ENCODE measurements around the gene ARV1.

The ARV1 gene

DNA sequence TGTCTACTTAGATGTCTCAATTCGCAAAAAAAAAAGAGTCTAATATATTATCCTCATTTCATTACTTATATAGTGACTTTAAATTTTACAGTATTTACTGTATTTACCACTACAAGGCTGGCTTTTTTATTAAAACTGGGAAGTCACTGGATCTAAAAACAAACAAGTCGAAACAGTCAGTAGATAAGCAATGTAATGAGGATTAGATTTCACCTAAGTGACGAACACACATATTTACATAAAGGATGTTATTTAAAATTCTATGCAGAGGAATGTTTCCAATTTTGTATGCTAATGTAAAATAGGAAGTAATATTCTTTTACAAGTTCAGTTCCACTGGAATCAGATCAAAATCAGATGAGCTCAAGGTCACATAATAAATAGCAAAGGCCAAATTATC lies 28.5 kb upstream of the ARV1 start:
- Histone ChIP-seq H3K4me1 (ENCODE audit: insufficient read depth, low read length) (no peaks in the 10 kb centered on the region), H3K27me3 (ENCODE audit: insufficient read depth, low read length) (no peaks in the 10 kb centered on the region), H3K36me3 (ENCODE audit: insufficient read depth, low read length) (peaks cover 5% of the 10 kb centered on the region; the same call in 1 of the 2 replicates), H3K9ac (ENCODE audit: low read depth, low read length) (no peak overlapping the region), H3K4me3 (ENCODE audit: low read length) (no peak overlapping the region), H3K27ac (ENCODE audit: low read depth, low read length) (no peak overlapping the region), H3K9me3 (ENCODE audit: insufficient read depth, low read depth, low read length) (no peaks in the 10 kb centered on the region)
- WGBS = 100% methylated on average over 1 of the region's 3 CpGs

DNA sequence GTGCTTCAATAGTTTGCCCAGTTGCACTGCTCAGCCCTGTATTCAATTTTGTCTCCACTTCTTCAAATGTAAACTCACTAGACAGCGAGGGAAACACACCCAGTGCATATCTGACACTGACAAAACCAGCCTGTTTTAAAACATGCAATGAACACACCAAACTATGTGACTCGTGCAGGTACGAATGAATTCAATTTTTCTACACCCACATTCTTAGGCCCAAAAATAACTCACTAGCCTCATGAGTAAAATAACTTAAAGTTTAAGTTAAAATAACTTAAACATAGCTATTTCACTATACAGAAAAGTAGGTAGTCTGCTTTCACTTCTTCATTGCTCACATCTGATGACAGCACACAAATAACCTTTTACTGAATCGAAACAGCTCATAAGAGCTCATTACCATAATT lies 21.3 kb upstream of the ARV1 start:
- no peak overlapping the region for H3K27ac ChIP-seq (ENCODE audit: low read depth, low read length)
- no peak overlapping the region for H3K9ac ChIP-seq (ENCODE audit: low read depth, low read length)
- H3K27me3 ChIP-seq (ENCODE audit: insufficient read depth, low read length) = no peaks in the 10 kb centered on the region
- no peaks in the 10 kb centered on the region for H3K9me3 ChIP-seq (ENCODE audit: insufficient read depth, low read depth, low read length)
- H3K36me3 ChIP-seq (ENCODE audit: insufficient read depth, low read length) = peaks cover 12% of the 10 kb centered on the region; the same call in 1 of the 2 replicates
- 99% methylated on average over 3 of the region's 4 CpGs for WGBS
- H3K4me1 ChIP-seq (ENCODE audit: insufficient read depth, low read length) = no peaks in the 10 kb centered on the region
- no peak overlapping the region for H3K4me3 ChIP-seq (ENCODE audit: low read length)

- Histone ChIP-seq H3K27ac (ENCODE audit: low read depth, low read length) (no peak overlapping the region), H3K36me3 (ENCODE audit: insufficient read depth, low read length) (peaks cover 9% of the 10 kb centered on the region; the same call in 1 of the 2 replicates), H3K27me3 (ENCODE audit: insufficient read depth, low read length) (no peaks in the 10 kb centered on the region), H3K9me3 (ENCODE audit: insufficient read depth, low read depth, low read length) (no peaks in the 10 kb centered on the region), H3K4me3 (ENCODE audit: low read length) (no peak overlapping the region), H3K4me1 (ENCODE audit: insufficient read depth, low read length) (no peaks in the 10 kb centered on the region), H3K9ac (ENCODE audit: low read depth, low read length) (no peak overlapping the region)
- WGBS = 92% methylated on average over 4 of the region's 4 CpGs
Measured at GRCh38 chr1:230958370-230958769, 20.5 kb upstream of the ARV1 start.

DNA sequence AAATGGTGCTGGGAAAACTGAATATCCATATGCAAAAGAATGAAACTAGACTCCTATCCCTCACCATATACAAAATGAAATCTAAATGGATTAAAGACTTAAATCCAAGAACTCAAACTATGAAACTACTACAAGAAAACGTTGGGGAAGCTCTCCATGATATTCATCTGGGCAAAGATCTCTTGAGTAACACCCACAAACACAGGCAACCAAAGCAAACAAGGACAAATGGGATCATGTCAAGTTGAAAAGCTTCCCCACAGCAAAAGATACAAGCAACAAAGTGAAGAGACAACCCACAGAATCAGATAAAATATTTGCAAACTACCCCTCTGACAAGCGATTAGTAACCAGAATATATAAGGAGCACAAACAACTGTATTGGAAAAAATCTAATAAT lies 14.0 kb upstream of the ARV1 start:
- no peaks in the 10 kb centered on the region for H3K9me3 ChIP-seq (ENCODE audit: insufficient read depth, low read depth, low read length)
- no peak overlapping the region for H3K9ac ChIP-seq (ENCODE audit: low read depth, low read length)
- H3K4me3 ChIP-seq (ENCODE audit: low read length) = no peak overlapping the region
- H3K36me3 ChIP-seq (ENCODE audit: insufficient read depth, low read length) = no peaks in the 10 kb centered on the region
- H3K27ac ChIP-seq (ENCODE audit: low read depth, low read length) = no peak overlapping the region
- no peaks in the 10 kb centered on the region for H3K4me1 ChIP-seq (ENCODE audit: insufficient read depth, low read length)
- peaks cover 4% of the 10 kb centered on the region for H3K27me3 ChIP-seq (ENCODE audit: insufficient read depth, low read length)
- WGBS = 0% methylated on average over 1 of the region's 2 CpGs

- WGBS = 90% methylated on average over 5 of the region's 5 CpGs
- no peaks in the 10 kb centered on the region for H3K4me1 ChIP-seq (ENCODE audit: insufficient read depth, low read length)
- no peaks in the 10 kb centered on the region for H3K9me3 ChIP-seq (ENCODE audit: insufficient read depth, low read depth, low read length)
- H3K36me3 ChIP-seq (ENCODE audit: insufficient read depth, low read length) = no peaks in the 10 kb centered on the region
- H3K4me3 ChIP-seq (ENCODE audit: low read length) = no peak overlapping the region
- no peak overlapping the region for H3K27ac ChIP-seq (ENCODE audit: low read depth, low read length)
- peaks cover 4% of the 10 kb centered on the region for H3K27me3 ChIP-seq (ENCODE audit: insufficient read depth, low read length)
- no peak overlapping the region for H3K9ac ChIP-seq (ENCODE audit: low read depth, low read length)
Measured at GRCh38 chr1:230965535-230965934, 13.4 kb upstream of the ARV1 start.

DNA sequence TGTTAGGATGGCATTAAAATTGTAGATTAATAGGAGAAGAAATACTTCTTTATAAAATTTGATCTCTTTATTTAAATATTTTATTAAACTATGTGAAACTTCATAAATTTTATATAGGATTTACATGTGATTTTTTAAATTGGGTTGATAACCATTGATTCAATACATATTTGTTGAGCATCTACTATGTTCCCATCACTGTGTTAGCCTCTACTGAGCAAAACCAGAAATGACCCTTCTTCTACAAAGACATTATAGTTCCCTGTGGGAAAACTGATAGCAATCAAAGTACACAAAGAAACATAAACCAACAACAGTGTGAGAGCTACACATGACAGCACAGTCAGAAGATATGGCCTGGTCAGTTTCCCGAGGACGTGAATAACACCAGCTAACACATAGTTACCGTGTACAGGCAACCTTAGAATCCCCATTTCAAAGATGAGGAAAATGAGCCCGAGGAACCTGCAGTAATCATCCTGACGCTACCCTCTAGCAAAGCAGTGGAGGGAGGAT lies 12.5 kb upstream of the ARV1 start:
- Histone ChIP-seq H3K27ac (ENCODE audit: low read depth, low read length) (no peak overlapping the region), H3K4me1 (ENCODE audit: insufficient read depth, low read length) (no peaks in the 10 kb centered on the region), H3K27me3 (ENCODE audit: insufficient read depth, low read length) (peaks cover 4% of the 10 kb centered on the region), H3K9ac (ENCODE audit: low read depth, low read length) (no peak overlapping the region), H3K36me3 (ENCODE audit: insufficient read depth, low read length) (no peaks in the 10 kb centered on the region), H3K9me3 (ENCODE audit: insufficient read depth, low read depth, low read length) (no peaks in the 10 kb centered on the region), H3K4me3 (ENCODE audit: low read length) (no peak overlapping the region)
- WGBS = 97% methylated on average over 5 of the region's 5 CpGs

GRCh38 chr1:230970432-230970831 lies 8.5 kb upstream of the ARV1 start:
- no peak overlapping the region for H3K9ac ChIP-seq (ENCODE audit: low read depth, low read length)

DNA sequence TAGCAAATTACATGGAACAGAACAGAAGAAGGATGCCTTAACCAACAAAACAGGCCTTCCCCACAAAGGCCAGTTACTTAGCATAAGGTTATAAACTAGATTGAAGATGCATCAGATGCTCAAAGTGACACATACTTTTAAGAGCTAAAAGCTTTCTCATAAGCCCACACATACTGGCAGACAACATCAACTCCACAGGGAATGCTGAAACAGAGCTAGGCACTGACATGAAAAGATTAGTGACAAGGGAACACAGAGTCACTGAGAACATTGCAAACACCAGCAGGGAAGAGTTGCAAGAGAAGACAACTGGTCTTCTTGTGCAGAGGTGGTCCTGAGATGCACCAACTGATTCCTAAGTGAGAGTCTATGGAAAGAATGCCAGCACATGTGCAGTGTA lies 7.1 kb upstream of the ARV1 start:
- no peak overlapping the region for H3K4me3 ChIP-seq (ENCODE audit: low read length)
- H3K27ac ChIP-seq (ENCODE audit: low read depth, low read length) = no peak overlapping the region
- no peaks in the 10 kb centered on the region for H3K4me1 ChIP-seq (ENCODE audit: insufficient read depth, low read length)
- H3K27me3 ChIP-seq (ENCODE audit: insufficient read depth, low read length) = no peaks in the 10 kb centered on the region; the same call in 1 of the 2 replicates
- no peaks in the 10 kb centered on the region for H3K9me3 ChIP-seq (ENCODE audit: insufficient read depth, low read depth, low read length)
- no peak overlapping the region for H3K9ac ChIP-seq (ENCODE audit: low read depth, low read length)
- peaks cover 4% of the 10 kb centered on the region; the same call in 1 of the 2 replicates for H3K36me3 ChIP-seq (ENCODE audit: insufficient read depth, low read length)

More at GRCh38 chr1:230970432-230970831, 8.5 kb upstream of the ARV1 start:
- Histone ChIP-seq H3K4me3 (ENCODE audit: low read length) (no peak overlapping the region), H3K27ac (ENCODE audit: low read depth, low read length) (no peak overlapping the region), H3K27me3 (ENCODE audit: insufficient read depth, low read length) (no peaks in the 10 kb centered on the region; the same call in 1 of the 2 replicates), H3K4me1 (ENCODE audit: insufficient read depth, low read length) (no peaks in the 10 kb centered on the region), H3K9me3 (ENCODE audit: insufficient read depth, low read depth, low read length) (no peaks in the 10 kb centered on the region), H3K36me3 (ENCODE audit: insufficient read depth, low read length) (no peaks in the 10 kb centered on the region)
- WGBS = 93% methylated on average over 4 of the region's 5 CpGs

- Histone ChIP-seq H3K36me3 (ENCODE audit: insufficient read depth, low read length) (peaks cover 4% of the 10 kb centered on the region; the same call in 1 of the 2 replicates), H3K27ac (ENCODE audit: low read depth, low read length) (no peak overlapping the region), H3K9ac (ENCODE audit: low read depth, low read length) (no peak overlapping the region), H3K27me3 (ENCODE audit: insufficient read depth, low read length) (peaks cover 4% of the 10 kb centered on the region; the same call in 1 of the 2 replicates), H3K9me3 (ENCODE audit: insufficient read depth, low read depth, low read length) (no peaks in the 10 kb centered on the region), H3K4me3 (ENCODE audit: low read length) (no peak overlapping the region), H3K4me1 (ENCODE audit: insufficient read depth, low read length) (peaks cover 4% of the 10 kb centered on the region; the same call in 1 of the 2 replicates)
- 78% methylated on average over 1 of the region's 1 CpG for WGBS
Measured at GRCh38 chr1:230972855-230973271, 6.0 kb upstream of the ARV1 start.

GRCh38 chr1:230975636-230976035 lies 3.3 kb upstream of the ARV1 start:
- no peak overlapping the region for H3K27ac ChIP-seq (ENCODE audit: low read depth, low read length)
- H3K4me1 ChIP-seq (ENCODE audit: insufficient read depth, low read length) = peaks cover 7% of the 10 kb centered on the region; the same call in 1 of the 2 replicates
- H3K27me3 ChIP-seq (ENCODE audit: insufficient read depth, low read length) = peaks cover 6% of the 10 kb centered on the region; the same call in 1 of the 2 replicates
- H3K9ac ChIP-seq (ENCODE audit: low read depth, low read length) = no peak overlapping the region
- peaks cover 4% of the 10 kb centered on the region; the same call in 1 of the 2 replicates for H3K36me3 ChIP-seq (ENCODE audit: insufficient read depth, low read length)
- WGBS = 93% methylated on average over 3 of the region's 3 CpGs
- H3K4me3 ChIP-seq (ENCODE audit: low read length) = no peak overlapping the region
- H3K9me3 ChIP-seq (ENCODE audit: insufficient read depth, low read depth, low read length) = no peaks in the 10 kb centered on the region

GRCh38 chr1:230976360-230976759 lies 2.5 kb upstream of the ARV1 start:
- Histone ChIP-seq H3K27me3 (ENCODE audit: insufficient read depth, low read length) (peaks cover 10% of the 10 kb centered on the region; the same call in 1 of the 2 replicates), H3K36me3 (ENCODE audit: insufficient read depth, low read length) (peaks cover 4% of the 10 kb centered on the region; the same call in 1 of the 2 replicates), H3K4me1 (ENCODE audit: insufficient read depth, low read length) (peaks cover 7% of the 10 kb centered on the region; the same call in 1 of the 2 replicates), H3K9ac (ENCODE audit: low read depth, low read length) (no peak overlapping the region), H3K9me3 (ENCODE audit: insufficient read depth, low read depth, low read length) (no peaks in the 10 kb centered on the region), H3K27ac (ENCODE audit: low read depth, low read length) (no peak overlapping the region), H3K4me3 (ENCODE audit: low read length) (no peak overlapping the region)
- 95% methylated on average over 3 of the region's 4 CpGs for WGBS
